Measurements from ENCODE around the gene PTTG1IP. TPM values are rescaled to one million over a fixed set of nuclear protein-coding genes. Genes with fewer than 3 reads are reported as not detected.

Gene PTTG1IP
- total and polyA plus RNA-seq, 2 of the 13 experiments (the other 11 are each of a cell fraction or from before 2014, with no cell fraction given): 161 to 700 TPM

DNA sequence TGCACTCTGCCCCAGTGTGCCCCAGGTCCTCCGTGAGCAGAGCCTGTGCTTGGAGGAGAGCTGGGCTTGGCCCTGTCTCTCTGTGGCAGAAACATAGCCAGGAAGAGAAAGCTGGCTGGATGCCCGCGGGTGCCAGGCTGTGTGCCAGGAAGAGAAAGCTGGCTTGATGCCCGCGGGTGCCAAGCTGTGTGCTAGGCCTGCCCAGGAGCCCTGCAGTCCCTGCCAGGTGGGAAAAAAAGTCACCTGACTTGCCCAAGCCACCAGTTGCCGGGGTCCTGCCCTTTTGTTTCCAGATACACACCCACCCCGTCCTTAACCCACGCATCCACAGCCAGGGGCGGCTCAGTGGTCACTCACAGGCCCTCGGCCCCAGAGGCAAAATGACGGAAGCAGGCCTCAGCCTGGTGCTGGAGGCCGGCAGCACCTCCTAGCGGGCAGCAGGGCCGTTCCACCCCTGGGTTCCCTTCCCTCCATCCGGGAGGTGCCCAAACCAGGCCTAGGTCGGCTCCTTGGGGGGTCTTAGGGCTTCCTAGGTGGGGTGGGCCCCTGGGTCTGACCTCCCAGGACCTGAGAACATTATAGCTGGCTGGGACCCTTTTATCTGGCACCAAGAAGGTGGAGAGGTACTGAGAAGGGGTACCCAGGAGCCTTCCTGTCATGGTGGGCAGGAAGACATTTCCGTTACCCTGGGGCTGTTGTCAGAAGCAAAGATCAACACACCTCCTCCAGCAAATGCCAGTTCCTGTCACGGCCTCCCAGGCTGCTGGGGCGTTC lies 38.1 kb upstream of the PTTG1IP start (continued):
- TF ChIP-seq ZNF800 (CRISPR knock-in tag; IDR thresholded peaks at IDR 0.05) (0 out of 2 replicates have a peak, but pooled peaks have one; percentile 39), RFXAP (CRISPR knock-in tag; IDR thresholded peaks at IDR 0.05; ENCODE audit: borderline replicate concordance) (0 out of 2 replicates have a peak, but pooled peaks have one; percentile 52), NFKBIZ (CRISPR knock-in tag; IDR thresholded peaks at IDR 0.05) (0 out of 2 replicates have a peak, but pooled peaks have one; percentile 28), SNAPC2 (CRISPR knock-in tag; IDR thresholded peaks at IDR 0.05) (peak; percentile 47; the same call in 1 of the 2 replicates), SIN3B (IDR thresholded peaks at IDR 0.05; ENCODE audit: low read length) (peak; percentile 19; the same call in 1 of the 2 replicates), MTERF4 (CRISPR knock-in tag; IDR thresholded peaks at IDR 0.05) (0 out of 2 replicates have a peak, but pooled peaks have one; percentile 74), ZSCAN5A (CRISPR knock-in tag; IDR thresholded peaks at IDR 0.05; ENCODE audit: borderline replicate concordance) (no peak), ZNF776 (CRISPR knock-in tag; IDR thresholded peaks at IDR 0.05) (no peak), ZNF619 (CRISPR knock-in tag; IDR thresholded peaks at IDR 0.05) (no peak), SMARCE1 (IDR thresholded peaks at IDR 0.05; ENCODE audit: borderline replicate concordance) (no peak), KDM3A (CRISPR knock-in tag; IDR thresholded peaks at IDR 0.05; ENCODE audit: low read depth) (peak; percentile 83; the same call in 1 of the 2 replicates), SALL2 (CRISPR knock-in tag; IDR thresholded peaks at IDR 0.05) (no peak), ZNF543 (CRISPR knock-in tag; IDR thresholded peaks at IDR 0.05) (peak; percentile 89; the same call in 1 of the 2 replicates), KLF12 (CRISPR knock-in tag; IDR thresholded peaks at IDR 0.05; ENCODE audit: borderline replicate concordance) (0 out of 2 replicates have a peak, but pooled peaks have one; percentile 53), ZNF761 (CRISPR knock-in tag; conservative IDR thresholded peaks at IDR 0.05) (no peak), HCFC1 (IDR thresholded peaks at IDR 0.05; ENCODE audit: low read depth, low read length) (0 out of 2 replicates have a peak, but pooled peaks have one; percentile 31)
- TF ChIP-seq, protein P1, sequence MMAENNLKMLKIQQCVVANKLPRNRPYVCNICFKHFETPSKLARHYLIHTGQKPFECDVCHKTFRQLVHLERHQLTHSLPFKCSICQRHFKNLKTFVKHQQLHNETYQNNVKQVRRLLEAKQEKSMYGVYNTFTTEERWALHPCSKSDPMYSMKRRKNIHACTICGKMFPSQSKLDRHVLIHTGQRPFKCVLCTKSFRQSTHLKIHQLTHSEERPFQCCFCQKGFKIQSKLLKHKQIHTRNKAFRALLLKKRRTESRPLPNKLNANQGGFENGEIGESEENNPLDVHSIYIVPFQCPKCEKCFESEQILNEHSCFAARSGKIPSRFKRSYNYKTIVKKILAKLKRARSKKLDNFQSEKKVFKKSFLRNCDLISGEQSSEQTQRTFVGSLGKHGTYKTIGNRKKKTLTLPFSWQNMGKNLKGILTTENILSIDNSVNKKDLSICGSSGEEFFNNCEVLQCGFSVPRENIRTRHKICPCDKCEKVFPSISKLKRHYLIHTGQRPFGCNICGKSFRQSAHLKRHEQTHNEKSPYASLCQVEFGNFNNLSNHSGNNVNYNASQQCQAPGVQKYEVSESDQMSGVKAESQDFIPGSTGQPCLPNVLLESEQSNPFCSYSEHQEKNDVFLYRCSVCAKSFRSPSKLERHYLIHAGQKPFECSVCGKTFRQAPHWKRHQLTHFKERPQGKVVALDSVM (CRISPR knock-in tag; IDR thresholded peaks at IDR 0.05): peak; percentile 66
- TF ChIP-seq, protein P2, sequence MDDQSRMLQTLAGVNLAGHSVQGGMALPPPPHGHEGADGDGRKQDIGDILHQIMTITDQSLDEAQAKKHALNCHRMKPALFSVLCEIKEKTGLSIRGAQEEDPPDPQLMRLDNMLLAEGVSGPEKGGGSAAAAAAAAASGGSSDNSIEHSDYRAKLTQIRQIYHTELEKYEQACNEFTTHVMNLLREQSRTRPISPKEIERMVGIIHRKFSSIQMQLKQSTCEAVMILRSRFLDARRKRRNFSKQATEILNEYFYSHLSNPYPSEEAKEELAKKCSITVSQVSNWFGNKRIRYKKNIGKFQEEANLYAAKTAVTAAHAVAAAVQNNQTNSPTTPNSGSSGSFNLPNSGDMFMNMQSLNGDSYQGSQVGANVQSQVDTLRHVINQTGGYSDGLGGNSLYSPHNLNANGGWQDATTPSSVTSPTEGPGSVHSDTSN (CRISPR knock-in tag; IDR thresholded peaks at IDR 0.05; ENCODE audit: borderline replicate concordance): no peak

All from HepG2 (cell line).